Karpas-422 (cell line): Measurements from ENCODE around the gene PPP1R18. TPM values are rescaled to one million over a fixed set of nuclear protein-coding genes. Genes with fewer than 3 reads are reported as not detected.

Experiments
- DNase-seq: peaks from one replicate; pipeline ENCODE4 v3.0.0-alpha.2; 2015
- H2AFZ ChIP-seq: fragments of 200-600 bp; sonication (generic); 2 replicates; pipeline ENCODE4 v1.6.1; 2014; ENCODE audit warnings: antibody characterized with exemption, low read length, mixed read lengths
- H3K27ac ChIP-seq: fragments of 200-600 bp; sonication (generic); 2 replicates; pipeline ENCODE4 v1.5.1; 2014; ENCODE audit warnings: mild to moderate bottlenecking, low read length, moderate library complexity
- H3K27me3 ChIP-seq: fragments of 200-600 bp; sonication (generic); 2 replicates; pipeline ENCODE4 v1.6.1; 2014; ENCODE audit warnings: low read length, mixed read lengths
- H3K36me3 ChIP-seq: fragments of 200-600 bp; sonication (generic); 2 replicates; pipeline ENCODE4 v1.6.1; 2014; ENCODE audit warnings: low read length, mixed read lengths; ENCODE audit not compliant: insufficient read depth
- H3K4me1 ChIP-seq: fragments of 200-600 bp; sonication (generic); 2 replicates; pipeline ENCODE4 v1.6.1; 2014; ENCODE audit warnings: mild to moderate bottlenecking, low read length, mixed read lengths
- H3K4me2 ChIP-seq: fragments of 200-600 bp; sonication (generic); 2 replicates; pipeline ENCODE4 v1.6.1; 2014; ENCODE audit warnings: low read length, low read depth, mild to moderate bottlenecking; ENCODE audit not compliant: poor library complexity, severe bottlenecking
- H3K4me3 ChIP-seq: fragments of 200-600 bp; sonication (generic); 2 replicates; pipeline ENCODE4 v1.5.1; 2014; ENCODE audit warnings: mild to moderate bottlenecking, antibody characterized with exemption, low read length, mixed read lengths
- H3K79me2 ChIP-seq: fragments of 200-600 bp; sonication (generic); 2 replicates; pipeline ENCODE4 v1.6.1; 2014; ENCODE audit warnings: mild to moderate bottlenecking, low read length, mixed read lengths
- H3K9ac ChIP-seq: fragments of 200-600 bp; sonication (generic); 2 replicates; pipeline ENCODE4 v1.6.0; 2014; ENCODE audit warnings: low read length
- H3K9me2 ChIP-seq: fragments of 200-600 bp; sonication (generic), shearing (Covaris generic); replicated peaks from 2 replicates; pipeline ENCODE4 v1.6.0; 2014; ENCODE audit warnings: mild to moderate bottlenecking, low read length, moderate library complexity; ENCODE audit not compliant: insufficient read depth
- H3K9me3 ChIP-seq: fragments of 300-700, 200-600 bp; sonication (generic); 2 replicates; pipeline ENCODE4 v1.6.1; 2014; ENCODE audit warnings: low read length, mixed read lengths
- H4K20me1 ChIP-seq: fragments of 200-600 bp; sonication (generic); 2 replicates; pipeline ENCODE4 v1.6.1; 2014; ENCODE audit warnings: mild to moderate bottlenecking, antibody characterized with exemption, low read length, low read depth; ENCODE audit not compliant: insufficient read depth
- total RNA-seq: library from RNA; depleted of rRNA; stranded (reverse); fragments of >200 nt; shearing (Covaris generic); gene quantifications from 2 replicates; pipeline ENCODE4 v1.2.3, GENCODE V29; 2014; ENCODE audit warnings: low replicate concordance

PPP1R18 gene
- total RNA-seq, 1 experiment from 2014 or later: 69.8 TPM

DNA sequence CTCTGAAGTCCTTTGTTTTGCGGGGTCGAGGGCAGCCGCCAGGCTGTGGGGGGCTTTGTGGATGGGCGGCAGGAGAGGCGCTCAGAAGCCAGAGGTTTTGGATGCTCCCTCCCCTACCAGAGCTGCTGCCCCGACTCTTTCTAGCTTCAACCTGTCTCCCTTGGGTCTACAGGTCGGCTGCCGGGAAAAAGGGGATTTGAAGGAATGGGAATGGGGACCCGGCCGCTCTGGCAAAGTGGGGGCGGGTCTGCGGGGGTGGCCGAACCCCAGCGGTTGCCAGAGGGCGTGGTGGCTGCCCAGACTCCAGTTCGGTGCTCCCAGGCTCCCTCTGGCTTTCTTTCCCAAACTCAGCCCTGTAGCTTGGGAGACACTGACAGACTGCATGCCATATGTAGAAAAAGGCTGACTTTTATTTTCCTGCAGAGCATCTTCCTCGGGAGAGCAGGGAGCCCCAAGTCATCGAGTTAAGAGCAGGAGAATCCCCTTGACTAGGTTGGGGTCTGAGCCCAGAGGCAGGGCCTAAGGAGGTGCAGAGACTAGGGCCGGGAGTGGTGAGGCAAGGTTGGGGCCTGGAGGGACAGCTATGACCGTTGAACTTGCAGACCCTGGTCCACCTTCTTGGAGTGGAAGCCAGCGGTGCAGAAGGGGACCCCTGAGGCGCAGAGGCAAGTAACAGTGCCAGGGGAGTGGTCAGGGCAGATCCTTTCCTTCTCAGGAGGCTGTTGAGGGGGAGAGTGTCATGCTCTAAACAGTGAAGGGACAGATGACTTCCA is 1.4 kb upstream of the PPP1R18 start:
- Histone ChIP-seq H3K4me3 (peak overlapping the region; percentile 80), H3K9me3 (no peaks in the 10 kb centered on the region), H4K20me1 (peaks cover 8% of the 10 kb centered on the region; the same call in 1 of the 2 replicates), H3K4me1 (peaks cover 56% of the 10 kb centered on the region), H3K79me2 (peaks cover 44% of the 10 kb centered on the region), H3K9me2 (no peaks in the 10 kb centered on the region), H3K4me2 (peak overlapping the region; percentile 97), H3K27me3 (no peaks in the 10 kb centered on the region), H3K9ac (peak overlapping the region; percentile 96), H3K36me3 (no peaks in the 10 kb centered on the region; the same call in 1 of the 2 replicates), H3K27ac (peak overlapping the region; percentile 98), H2AFZ (no peak overlapping the region)
- peak; percentile 77 for DNase-seq

- H3K79me2 ChIP-seq: peaks cover 52% of the 10 kb centered on the region
- no peaks in the 10 kb centered on the region for H3K9me3 ChIP-seq
- H3K9me2 ChIP-seq: no peaks in the 10 kb centered on the region
- no peak overlapping the region; the same call in 1 of the 2 replicates for H2AFZ ChIP-seq
- peaks cover 8% of the 10 kb centered on the region; the same call in 1 of the 2 replicates for H4K20me1 ChIP-seq
- H3K4me1 ChIP-seq: peaks cover 63% of the 10 kb centered on the region
- peak overlapping the region; percentile 80 for H3K4me3 ChIP-seq
- peak overlapping the region; percentile 96 for H3K9ac ChIP-seq
- H3K36me3 ChIP-seq: peaks cover 3% of the 10 kb centered on the region
- H3K27ac ChIP-seq: peak overlapping the region; percentile 98
- peak overlapping the region; percentile 97 for H3K4me2 ChIP-seq
- DNase-seq: peak; percentile 99
- no peaks in the 10 kb centered on the region for H3K27me3 ChIP-seq
Measured at GRCh38 chr6:30686908-30687658, 638 bp upstream of the PPP1R18 start.

DNA sequence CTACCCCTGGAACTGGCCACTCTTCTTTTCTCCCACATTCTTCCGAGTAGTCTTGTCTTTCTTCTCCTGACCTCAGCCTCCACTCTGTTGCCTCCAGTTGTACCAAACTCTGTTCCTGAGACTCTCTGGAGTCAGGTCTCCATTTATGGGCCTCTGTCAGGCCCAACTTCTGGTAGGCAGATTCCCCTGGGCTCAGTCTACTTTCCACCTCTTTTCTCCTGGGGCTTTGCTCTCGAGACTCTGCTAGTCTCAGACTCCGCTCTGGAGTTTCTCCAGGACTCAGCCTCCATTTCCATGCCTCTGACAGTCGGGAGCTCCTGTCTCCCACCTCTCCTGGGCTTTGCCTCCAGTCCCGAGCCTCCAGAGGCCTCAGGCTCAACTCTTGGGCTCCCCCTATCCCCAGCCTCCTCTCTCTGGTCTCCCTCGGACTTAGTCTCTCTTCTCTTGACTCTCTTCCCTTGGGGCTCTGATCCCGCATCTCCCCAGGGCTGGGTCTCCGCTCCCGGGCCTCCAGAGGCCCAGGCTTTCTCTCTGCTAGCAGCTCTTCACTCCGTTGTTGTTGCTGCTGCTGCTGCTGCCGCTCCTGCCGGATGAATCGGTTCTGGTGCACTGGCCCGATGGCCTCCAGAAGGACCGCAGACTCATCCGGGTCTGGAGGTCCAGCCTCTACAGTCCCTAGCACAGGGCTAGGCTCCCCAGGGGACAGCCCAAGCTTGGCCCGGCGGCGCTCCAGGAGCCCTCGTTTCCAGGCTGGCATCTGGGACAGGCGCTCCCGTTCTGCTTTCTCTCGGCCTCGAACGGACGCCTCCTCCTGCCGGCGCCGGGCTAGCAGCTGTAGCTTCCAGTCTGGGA is 1.1 kb downstream of the PPP1R18 start:
- no peaks in the 10 kb centered on the region for H3K9me3 ChIP-seq
- peak overlapping the region; percentile 98 for H3K27ac ChIP-seq
- peak overlapping the region; percentile 80 for H3K4me3 ChIP-seq
- DNase-seq: peak; percentile 58
- no peak overlapping the region for H2AFZ ChIP-seq
- peaks cover 8% of the 10 kb centered on the region; the same call in 1 of the 2 replicates for H4K20me1 ChIP-seq
- no peaks in the 10 kb centered on the region for H3K27me3 ChIP-seq
- H3K79me2 ChIP-seq: peaks cover 68% of the 10 kb centered on the region
- peaks cover 72% of the 10 kb centered on the region for H3K4me1 ChIP-seq
- no peaks in the 10 kb centered on the region for H3K9me2 ChIP-seq
- H3K4me2 ChIP-seq: peak overlapping the region; percentile 97
- peaks cover 9% of the 10 kb centered on the region for H3K36me3 ChIP-seq
- peak overlapping the region; percentile 96 for H3K9ac ChIP-seq

DNA sequence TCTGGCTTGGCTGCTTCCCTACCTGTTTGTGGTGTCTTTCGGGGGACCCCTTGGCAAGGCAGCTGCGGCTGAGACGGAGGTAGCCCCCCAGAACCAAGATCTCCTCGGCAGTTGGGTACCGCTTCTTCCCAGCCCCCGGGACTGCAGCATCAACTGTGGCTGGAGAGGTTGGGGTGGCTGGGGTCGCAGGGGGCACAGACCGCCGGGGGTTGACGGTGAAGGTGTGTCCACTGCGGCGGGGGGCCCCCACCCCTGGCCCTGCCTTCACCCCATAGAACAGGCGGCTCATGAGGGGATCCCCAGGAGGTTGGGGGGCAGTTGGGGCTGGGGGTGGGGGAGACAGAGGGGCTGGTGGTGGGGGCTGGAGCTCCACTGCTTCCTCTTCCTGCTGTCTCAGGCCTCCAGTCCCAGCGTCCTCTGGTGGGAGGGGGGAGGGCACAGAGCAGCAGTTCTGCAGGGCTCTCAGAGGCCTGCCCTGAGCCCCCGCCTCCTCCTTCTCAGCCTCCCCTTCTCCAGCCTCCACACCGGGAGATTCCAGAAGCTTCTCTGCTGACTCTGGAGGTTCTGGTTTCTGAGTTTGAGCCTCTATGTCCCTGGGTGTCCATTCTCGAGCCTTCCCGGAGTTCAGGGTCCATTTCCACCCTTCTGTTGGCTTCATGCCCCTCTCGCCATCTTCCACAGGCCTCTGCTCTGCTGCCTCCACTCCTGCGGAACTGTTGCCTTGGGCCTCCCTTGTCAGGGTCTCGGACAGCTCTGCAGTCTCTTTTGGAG is 1.9 kb downstream of the PPP1R18 start:
- Histone ChIP-seq H3K9me2 (no peaks in the 10 kb centered on the region), H3K27me3 (no peaks in the 10 kb centered on the region), H2AFZ (no peak overlapping the region), H4K20me1 (peaks cover 8% of the 10 kb centered on the region; the same call in 1 of the 2 replicates), H3K27ac (peak overlapping the region; percentile 98), H3K4me2 (peak overlapping the region; percentile 97), H3K9me3 (no peaks in the 10 kb centered on the region), H3K79me2 (peaks cover 69% of the 10 kb centered on the region), H3K4me3 (peak overlapping the region; percentile 80), H3K36me3 (peaks cover 9% of the 10 kb centered on the region), H3K9ac (peak overlapping the region; percentile 96), H3K4me1 (peaks cover 72% of the 10 kb centered on the region)
- peak; percentile 90 for DNase-seq

DNA sequence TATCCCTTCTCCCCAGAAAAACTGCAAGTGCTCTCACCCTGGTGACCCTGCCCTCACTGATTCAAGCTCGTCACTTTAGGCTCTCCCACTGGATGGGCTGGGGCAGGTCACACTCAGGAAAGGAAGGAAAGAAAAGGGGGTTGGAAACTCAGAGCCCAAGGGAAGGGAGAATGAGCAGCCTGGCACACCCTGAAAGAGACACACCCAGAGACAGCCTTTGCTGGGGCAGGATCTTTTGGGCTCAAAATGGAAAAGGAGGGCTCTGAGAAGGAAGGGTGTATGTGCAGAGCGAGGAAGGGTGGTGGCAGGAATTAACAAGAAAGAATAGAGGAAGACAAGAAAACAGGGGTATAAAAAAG is 2.5 kb downstream of the PPP1R18 start:
- Histone ChIP-seq H3K27ac (peak overlapping the region; percentile 98), H4K20me1 (peaks cover 8% of the 10 kb centered on the region; the same call in 1 of the 2 replicates), H3K4me1 (peaks cover 72% of the 10 kb centered on the region), H3K9me3 (no peaks in the 10 kb centered on the region), H3K36me3 (peaks cover 9% of the 10 kb centered on the region), H3K79me2 (peaks cover 66% of the 10 kb centered on the region), H3K9ac (peak overlapping the region; percentile 96), H3K9me2 (no peaks in the 10 kb centered on the region), H3K27me3 (no peaks in the 10 kb centered on the region), H2AFZ (no peak overlapping the region), H3K4me2 (peak overlapping the region; percentile 97), H3K4me3 (peak overlapping the region; percentile 80)
- peak; percentile 56 for DNase-seq

- no peak overlapping the region for H2AFZ ChIP-seq
- peak overlapping the region; percentile 80 for H3K4me3 ChIP-seq
- peaks cover 70% of the 10 kb centered on the region for H3K79me2 ChIP-seq
- H3K9me2 ChIP-seq: no peaks in the 10 kb centered on the region
- H3K4me2 ChIP-seq: peak overlapping the region; percentile 97
- H3K4me1 ChIP-seq: peaks cover 70% of the 10 kb centered on the region
- no peaks in the 10 kb centered on the region for H3K9me3 ChIP-seq
- peak; percentile 65 for DNase-seq
- H3K27ac ChIP-seq: peak overlapping the region; percentile 98
- H4K20me1 ChIP-seq: peaks cover 8% of the 10 kb centered on the region; the same call in 1 of the 2 replicates
- peaks cover 13% of the 10 kb centered on the region for H3K36me3 ChIP-seq
- no peaks in the 10 kb centered on the region for H3K27me3 ChIP-seq
- peak overlapping the region; percentile 96 for H3K9ac ChIP-seq
Measured at GRCh38 chr6:30683183-30683979, 3.1 kb downstream of the PPP1R18 start.
